ENCODE data around the gene BACH2.

Gene BACH2

DNA sequence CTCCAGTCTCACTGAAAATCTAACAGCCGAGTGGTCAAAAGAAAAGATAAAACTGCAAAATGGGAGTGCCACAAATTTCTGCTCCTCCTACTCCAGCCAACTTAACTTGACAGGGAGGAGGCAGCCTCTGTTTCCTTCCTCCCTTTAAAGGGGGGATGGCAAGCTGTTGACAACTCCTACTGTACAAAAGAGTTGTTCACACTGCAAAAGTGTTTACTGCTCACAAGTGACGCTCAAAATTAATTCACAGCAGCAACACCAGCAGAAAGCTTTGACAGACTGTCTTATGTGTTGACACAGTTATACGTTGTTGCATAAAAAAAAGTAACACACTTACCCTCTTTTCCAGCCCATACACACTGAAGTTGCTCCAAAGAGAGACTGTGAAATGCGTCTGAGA is 169.8 kb downstream of the BACH2 start:
- Histone ChIP-seq H3K18ac (ENCODE audit: low read length) (no peak overlapping the region), H3K14ac (ENCODE audit: low read length) (no peak overlapping the region), H2BK15ac (ENCODE audit: low read length) (no peak overlapping the region), H3K23ac (ENCODE audit: low read depth, low read length, poor library complexity) (no peak overlapping the region), H3K9ac (ENCODE audit: low read depth, low read length, poor library complexity) (no peak overlapping the region), H4K8ac (ENCODE audit: low read depth, low read length) (no peak overlapping the region), H3K4me1 (ENCODE audit: control insufficient read depth in 2 of 2, insufficient read depth in 1 of 2, low read depth in 1 of 2, low read length in 2 of 2) (no peaks in the 10 kb centered on the region), H3K4me3 (ENCODE audit: low read length in 2 of 2) (no peak overlapping the region), H3K27me3 (ENCODE audit: control insufficient read depth in 3 of 3, insufficient read depth in 3 of 3, low read depth in 1 of 3, low read length in 3 of 3) (no peaks in the 10 kb centered on the region), H4K91ac (ENCODE audit: low read depth, low read length, poor library complexity) (no peak overlapping the region), H2BK5ac (ENCODE audit: low read length) (no peak overlapping the region), H3K36me3 (replicated peaks in 1 of 2; ENCODE audit: control insufficient read depth in 2 of 2, insufficient read depth in 2 of 2, low read length in 2 of 2) (no peaks in the 10 kb centered on the region), H2BK12ac (ENCODE audit: low read length) (no peak overlapping the region), H3K9me3 (replicated peaks in 1 of 2; ENCODE audit: control insufficient read depth in 2 of 2, insufficient read depth in 1 of 2, low read depth in 1 of 2, low read length in 2 of 2) (no peaks in the 10 kb centered on the region), H2AFZ (ENCODE audit: low read length) (no peak overlapping the region), H3K4ac (ENCODE audit: low read length) (no peak overlapping the region), H2BK120ac (ENCODE audit: low read depth, low read length) (no peak overlapping the region), H2AK5ac (ENCODE audit: low read depth, low read length) (no peak overlapping the region), H3K79me1 (ENCODE audit: low read depth, low read length) (no peaks in the 10 kb centered on the region), H3K4me2 (ENCODE audit: insufficient read depth, low read length, poor library complexity, severe bottlenecking) (no peak overlapping the region), H3K27ac (replicated peaks; ENCODE audit: low read length) (no peak overlapping the region)
- DNase-seq (ENCODE audit: low spot score), result no peak
- WGBS, 2 donors (ENCODE audit: extremely low coverage in 2 of 2, insufficient read length in 2 of 2, insufficient replicate concordance in 1 of 2), result no CpG with 5 or more reads among the region's 4 CpGs

DNA sequence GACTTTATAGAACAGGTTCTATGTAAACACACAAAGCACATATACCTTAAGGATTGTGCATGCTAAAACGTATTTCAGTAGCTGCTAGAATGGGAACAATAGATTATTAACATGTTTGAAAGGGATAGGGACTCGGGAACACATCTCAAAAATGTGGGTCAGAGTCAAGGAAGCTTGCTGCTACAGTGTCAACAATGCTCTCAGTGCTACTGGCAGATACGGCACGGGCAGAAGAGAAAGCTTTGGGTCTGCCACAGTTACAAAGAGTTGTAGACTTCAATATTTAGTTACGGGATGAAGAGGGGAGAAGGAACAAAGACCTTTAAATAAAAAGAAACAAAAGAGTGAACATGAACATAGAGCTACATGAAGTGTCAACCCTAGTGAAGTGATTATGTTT is 170.5 kb downstream of the BACH2 start:
- H3K27ac ChIP-seq (replicated peaks; ENCODE audit: low read length), result no peak overlapping the region
- no peak overlapping the region for H2BK12ac ChIP-seq (ENCODE audit: low read length)
- WGBS, 2 donors (ENCODE audit: extremely low coverage in 2 of 2, insufficient read length in 2 of 2, insufficient replicate concordance in 1 of 2), result no CpG with 5 or more reads among the region's 5 CpGs
- no peak overlapping the region for H2BK15ac ChIP-seq (ENCODE audit: low read length)
- no peaks in the 10 kb centered on the region for H3K27me3 ChIP-seq (ENCODE audit: control insufficient read depth in 3 of 3, insufficient read depth in 3 of 3, low read depth in 1 of 3, low read length in 3 of 3)
- H3K36me3 ChIP-seq (replicated peaks in 1 of 2; ENCODE audit: control insufficient read depth in 2 of 2, insufficient read depth in 2 of 2, low read length in 2 of 2), result no peaks in the 10 kb centered on the region
- no peak overlapping the region for H3K14ac ChIP-seq (ENCODE audit: low read length)
- H4K91ac ChIP-seq (ENCODE audit: low read depth, low read length, poor library complexity), result no peak overlapping the region
- no peaks in the 10 kb centered on the region for H3K4me1 ChIP-seq (ENCODE audit: control insufficient read depth in 2 of 2, insufficient read depth in 1 of 2, low read depth in 1 of 2, low read length in 2 of 2)
- H3K4ac ChIP-seq (ENCODE audit: low read length), result no peak overlapping the region
- no peak overlapping the region for H2BK5ac ChIP-seq (ENCODE audit: low read length)
- no peak overlapping the region for H3K4me2 ChIP-seq (ENCODE audit: insufficient read depth, low read length, poor library complexity, severe bottlenecking)
- H2AFZ ChIP-seq (ENCODE audit: low read length), result no peak overlapping the region
- DNase-seq (ENCODE audit: low spot score), result no peak
- H2BK120ac ChIP-seq (ENCODE audit: low read depth, low read length), result no peak overlapping the region
- no peaks in the 10 kb centered on the region for H3K9me3 ChIP-seq (replicated peaks in 1 of 2; ENCODE audit: control insufficient read depth in 2 of 2, insufficient read depth in 1 of 2, low read depth in 1 of 2, low read length in 2 of 2)
- H3K4me3 ChIP-seq (ENCODE audit: low read length in 2 of 2), result no peak overlapping the region
- no peak overlapping the region for H3K23ac ChIP-seq (ENCODE audit: low read depth, low read length, poor library complexity)
- H2AK5ac ChIP-seq (ENCODE audit: low read depth, low read length), result no peak overlapping the region
- no peak overlapping the region for H3K9ac ChIP-seq (ENCODE audit: low read depth, low read length, poor library complexity)
- no peaks in the 10 kb centered on the region for H3K79me1 ChIP-seq (ENCODE audit: low read depth, low read length)
- H4K8ac ChIP-seq (ENCODE audit: low read depth, low read length), result no peak overlapping the region
- H3K18ac ChIP-seq (ENCODE audit: low read length), result no peak overlapping the region

DNA sequence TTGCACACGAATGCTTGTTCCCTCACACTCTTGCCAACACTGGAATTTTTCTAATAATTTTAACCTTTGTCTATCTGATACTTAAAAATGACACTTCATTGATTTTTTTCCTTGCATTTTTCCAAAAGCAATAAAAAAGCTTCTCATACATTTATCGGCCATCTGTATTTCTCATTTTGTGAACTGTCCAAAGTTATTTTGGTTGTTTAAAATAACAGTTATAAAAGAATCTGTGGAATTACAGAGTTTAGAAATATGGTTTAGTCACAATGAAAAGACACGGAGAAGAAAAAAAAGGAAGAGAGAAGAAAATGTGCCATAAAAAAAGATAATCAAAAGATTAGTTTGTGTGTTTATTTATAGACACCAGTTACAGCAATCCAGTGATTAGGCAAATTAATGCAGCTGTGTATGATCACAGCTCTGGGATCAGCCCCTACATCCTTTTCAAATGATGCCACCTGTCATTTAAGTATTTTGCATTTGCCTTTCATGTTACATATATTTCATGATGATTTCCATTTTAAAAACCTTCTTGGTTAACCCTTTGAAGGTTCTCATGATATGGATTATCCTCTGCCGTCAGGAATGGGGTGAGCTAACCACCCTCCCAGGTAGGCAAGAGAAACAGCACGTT is 171.7 kb downstream of the BACH2 start:
- H2AFZ ChIP-seq (ENCODE audit: low read length), result no peak overlapping the region
- no peak overlapping the region for H3K27ac ChIP-seq (replicated peaks; ENCODE audit: low read length)
- H2AK5ac ChIP-seq (ENCODE audit: low read depth, low read length), result no peak overlapping the region
- no peak overlapping the region for H4K91ac ChIP-seq (ENCODE audit: low read depth, low read length, poor library complexity)
- no peak overlapping the region for H2BK12ac ChIP-seq (ENCODE audit: low read length)
- no peak overlapping the region for H3K14ac ChIP-seq (ENCODE audit: low read length)
- H3K23ac ChIP-seq (ENCODE audit: low read depth, low read length, poor library complexity), result no peak overlapping the region
- H3K9ac ChIP-seq (ENCODE audit: low read depth, low read length, poor library complexity), result no peak overlapping the region
- H3K4me3 ChIP-seq (ENCODE audit: low read length in 2 of 2), result no peak overlapping the region
- no peak overlapping the region for H2BK15ac ChIP-seq (ENCODE audit: low read length)
- no peak overlapping the region for H2BK5ac ChIP-seq (ENCODE audit: low read length)
- no peak overlapping the region for H2BK120ac ChIP-seq (ENCODE audit: low read depth, low read length)
- H3K18ac ChIP-seq (ENCODE audit: low read length), result no peak overlapping the region
- H3K36me3 ChIP-seq (replicated peaks in 1 of 2; ENCODE audit: control insufficient read depth in 2 of 2, insufficient read depth in 2 of 2, low read length in 2 of 2), result no peaks in the 10 kb centered on the region
- no peaks in the 10 kb centered on the region for H3K4me1 ChIP-seq (ENCODE audit: control insufficient read depth in 2 of 2, insufficient read depth in 1 of 2, low read depth in 1 of 2, low read length in 2 of 2)
- no peak overlapping the region for H3K4ac ChIP-seq (ENCODE audit: low read length)
- H3K4me2 ChIP-seq (ENCODE audit: insufficient read depth, low read length, poor library complexity, severe bottlenecking), result no peak overlapping the region
- H3K27me3 ChIP-seq (ENCODE audit: control insufficient read depth in 3 of 3, insufficient read depth in 3 of 3, low read depth in 1 of 3, low read length in 3 of 3), result no peaks in the 10 kb centered on the region
- DNase-seq (ENCODE audit: low spot score), result no peak
- no peaks in the 10 kb centered on the region for H3K79me1 ChIP-seq (ENCODE audit: low read depth, low read length)
- no peaks in the 10 kb centered on the region for H3K9me3 ChIP-seq (replicated peaks in 1 of 2; ENCODE audit: control insufficient read depth in 2 of 2, insufficient read depth in 1 of 2, low read depth in 1 of 2, low read length in 2 of 2)
- WGBS, 2 donors (ENCODE audit: extremely low coverage in 2 of 2, insufficient read length in 2 of 2, insufficient replicate concordance in 1 of 2), result no CpG with 5 or more reads among the region's 5 CpGs
- no peak overlapping the region for H4K8ac ChIP-seq (ENCODE audit: low read depth, low read length)

DNA sequence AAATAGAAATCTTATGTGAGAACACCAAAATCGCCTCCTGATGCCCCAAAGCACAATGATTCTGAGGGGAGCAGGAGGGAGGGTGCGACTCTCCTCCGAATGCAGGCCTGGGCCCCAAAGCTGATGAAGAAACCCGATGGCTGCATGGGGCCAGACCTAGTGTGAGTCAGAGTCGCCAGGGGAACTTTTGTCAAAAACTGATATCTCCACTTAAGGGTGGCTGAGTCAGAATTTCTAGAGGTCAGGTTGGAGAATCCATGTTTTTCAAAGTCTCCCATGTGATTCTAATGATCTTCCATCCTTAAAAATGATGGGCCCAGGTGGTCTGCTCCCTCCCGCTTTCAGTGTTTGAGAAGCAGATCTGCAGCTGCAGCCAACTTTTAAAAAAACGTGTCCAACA is 172.8 kb downstream of the BACH2 start:
- Histone ChIP-seq H3K4ac (ENCODE audit: low read length) (no peak overlapping the region), H3K27ac (replicated peaks; ENCODE audit: low read length) (no peak overlapping the region), H3K14ac (ENCODE audit: low read length) (no peak overlapping the region), H3K4me1 (ENCODE audit: control insufficient read depth in 2 of 2, insufficient read depth in 1 of 2, low read depth in 1 of 2, low read length in 2 of 2) (no peaks in the 10 kb centered on the region), H2BK15ac (ENCODE audit: low read length) (no peak overlapping the region), H3K9ac (ENCODE audit: low read depth, low read length, poor library complexity) (no peak overlapping the region), H3K4me2 (ENCODE audit: insufficient read depth, low read length, poor library complexity, severe bottlenecking) (no peak overlapping the region), H3K9me3 (replicated peaks in 1 of 2; ENCODE audit: control insufficient read depth in 2 of 2, insufficient read depth in 1 of 2, low read depth in 1 of 2, low read length in 2 of 2) (no peaks in the 10 kb centered on the region), H3K27me3 (ENCODE audit: control insufficient read depth in 3 of 3, insufficient read depth in 3 of 3, low read depth in 1 of 3, low read length in 3 of 3) (no peaks in the 10 kb centered on the region), H2BK12ac (ENCODE audit: low read length) (no peak overlapping the region), H2BK5ac (ENCODE audit: low read length) (no peak overlapping the region), H2BK120ac (ENCODE audit: low read depth, low read length) (no peak overlapping the region), H2AFZ (ENCODE audit: low read length) (no peak overlapping the region), H3K4me3 (ENCODE audit: low read length in 2 of 2) (no peak overlapping the region), H2AK5ac (ENCODE audit: low read depth, low read length) (no peak overlapping the region), H3K79me1 (ENCODE audit: low read depth, low read length) (no peaks in the 10 kb centered on the region), H3K18ac (ENCODE audit: low read length) (no peak overlapping the region), H4K91ac (ENCODE audit: low read depth, low read length, poor library complexity) (no peak overlapping the region), H4K8ac (ENCODE audit: low read depth, low read length) (no peak overlapping the region), H3K23ac (ENCODE audit: low read depth, low read length, poor library complexity) (no peak overlapping the region), H3K36me3 (replicated peaks in 1 of 2; ENCODE audit: control insufficient read depth in 2 of 2, insufficient read depth in 2 of 2, low read length in 2 of 2) (no peaks in the 10 kb centered on the region)
- no CpG with 5 or more reads among the region's 7 CpGs for WGBS, 2 donors (ENCODE audit: extremely low coverage in 2 of 2, insufficient read length in 2 of 2, insufficient replicate concordance in 1 of 2)
- DNase-seq (ENCODE audit: low spot score), result no peak
